GM12865 (cell line): ENCODE measurements around the gene ACSL3.
"Not testable (repeated sequence)": the region's sequence is repeated elsewhere in the genome, so short reads cannot be mapped to it uniquely, and the experiment has no call there.

Experiments used
- DNase-seq: peaks from one replicate; pipeline ENCODE4 v3.0.0; 2010; ENCODE audit warnings: low read depth
- H3K4me3 ChIP-seq: 2 replicates; pipeline ENCODE4 v1.5.1; 2011; ENCODE audit warnings: mild to moderate bottlenecking, low read depth, low read length, control low read depth
- TF ChIP-seq, protein P1 (sequence below): IDR thresholded peaks from 2 replicates; pipeline ENCODE4 v1.5.1; 2011; ENCODE audit warnings: low read length, control low read depth, low read depth, inconsistent platforms; ENCODE audit not compliant: insufficient read depth; ENCODE audit errors: missing control alignments

The ACSL3 gene

DNA sequence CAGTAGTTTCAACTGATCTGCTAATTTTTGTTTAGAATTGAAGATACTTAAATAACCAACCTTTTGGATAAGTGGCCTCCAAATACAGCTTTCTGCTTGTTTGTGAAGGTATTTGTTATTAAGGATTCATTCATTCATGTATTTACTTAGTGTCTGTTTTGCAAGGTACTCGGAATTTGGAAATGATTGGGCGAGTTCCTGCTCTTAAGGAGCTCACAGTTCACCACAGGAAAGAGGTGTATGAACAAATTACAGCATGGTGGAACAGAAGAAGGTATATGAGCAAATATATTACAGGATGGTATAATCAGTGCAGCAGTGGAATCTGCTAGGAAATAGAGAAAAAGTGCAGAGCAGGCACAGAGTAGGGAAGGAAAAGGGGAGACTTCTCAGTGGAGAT, 4.5 kb downstream of the ACSL3 start:
- no peak for DNase-seq
- TF ChIP-seq, protein P1, sequence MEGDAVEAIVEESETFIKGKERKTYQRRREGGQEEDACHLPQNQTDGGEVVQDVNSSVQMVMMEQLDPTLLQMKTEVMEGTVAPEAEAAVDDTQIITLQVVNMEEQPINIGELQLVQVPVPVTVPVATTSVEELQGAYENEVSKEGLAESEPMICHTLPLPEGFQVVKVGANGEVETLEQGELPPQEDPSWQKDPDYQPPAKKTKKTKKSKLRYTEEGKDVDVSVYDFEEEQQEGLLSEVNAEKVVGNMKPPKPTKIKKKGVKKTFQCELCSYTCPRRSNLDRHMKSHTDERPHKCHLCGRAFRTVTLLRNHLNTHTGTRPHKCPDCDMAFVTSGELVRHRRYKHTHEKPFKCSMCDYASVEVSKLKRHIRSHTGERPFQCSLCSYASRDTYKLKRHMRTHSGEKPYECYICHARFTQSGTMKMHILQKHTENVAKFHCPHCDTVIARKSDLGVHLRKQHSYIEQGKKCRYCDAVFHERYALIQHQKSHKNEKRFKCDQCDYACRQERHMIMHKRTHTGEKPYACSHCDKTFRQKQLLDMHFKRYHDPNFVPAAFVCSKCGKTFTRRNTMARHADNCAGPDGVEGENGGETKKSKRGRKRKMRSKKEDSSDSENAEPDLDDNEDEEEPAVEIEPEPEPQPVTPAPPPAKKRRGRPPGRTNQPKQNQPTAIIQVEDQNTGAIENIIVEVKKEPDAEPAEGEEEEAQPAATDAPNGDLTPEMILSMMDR, result no peak
- H3K4me3 ChIP-seq, result no peak overlapping the region

DNA sequence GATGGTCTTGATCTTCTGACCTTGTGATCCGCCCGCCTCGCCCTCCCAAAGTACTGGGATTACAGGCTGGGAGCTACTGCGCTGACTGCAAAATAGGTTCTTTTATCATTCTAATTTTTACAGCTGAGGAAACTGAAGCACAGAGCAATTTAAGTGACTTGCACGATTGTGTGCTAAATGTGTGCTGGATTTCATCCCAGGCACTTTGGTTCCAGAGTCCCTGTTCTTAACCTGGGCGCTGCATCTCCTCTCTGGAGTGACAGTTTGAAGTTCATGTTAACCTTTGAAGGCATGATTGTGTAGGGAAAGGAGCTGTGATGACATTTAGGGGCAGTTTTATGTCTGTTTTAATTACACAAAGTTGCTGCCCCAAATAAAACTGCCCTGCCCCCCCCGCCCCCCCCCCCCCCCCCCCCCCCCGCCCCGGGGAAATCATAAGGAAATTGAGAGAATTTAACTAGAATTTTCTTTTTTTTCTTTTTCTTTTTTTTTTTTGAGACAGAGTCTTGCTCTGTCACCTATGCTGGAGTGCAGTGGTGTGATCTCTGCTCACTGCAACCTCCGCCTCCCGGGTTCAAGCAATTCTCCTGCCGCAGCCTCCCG, 5.6 kb downstream of the ACSL3 start:
- DNase-seq, result no peak
- no peak overlapping the region for H3K4me3 ChIP-seq
- TF ChIP-seq, protein P1, result no peak

DNA sequence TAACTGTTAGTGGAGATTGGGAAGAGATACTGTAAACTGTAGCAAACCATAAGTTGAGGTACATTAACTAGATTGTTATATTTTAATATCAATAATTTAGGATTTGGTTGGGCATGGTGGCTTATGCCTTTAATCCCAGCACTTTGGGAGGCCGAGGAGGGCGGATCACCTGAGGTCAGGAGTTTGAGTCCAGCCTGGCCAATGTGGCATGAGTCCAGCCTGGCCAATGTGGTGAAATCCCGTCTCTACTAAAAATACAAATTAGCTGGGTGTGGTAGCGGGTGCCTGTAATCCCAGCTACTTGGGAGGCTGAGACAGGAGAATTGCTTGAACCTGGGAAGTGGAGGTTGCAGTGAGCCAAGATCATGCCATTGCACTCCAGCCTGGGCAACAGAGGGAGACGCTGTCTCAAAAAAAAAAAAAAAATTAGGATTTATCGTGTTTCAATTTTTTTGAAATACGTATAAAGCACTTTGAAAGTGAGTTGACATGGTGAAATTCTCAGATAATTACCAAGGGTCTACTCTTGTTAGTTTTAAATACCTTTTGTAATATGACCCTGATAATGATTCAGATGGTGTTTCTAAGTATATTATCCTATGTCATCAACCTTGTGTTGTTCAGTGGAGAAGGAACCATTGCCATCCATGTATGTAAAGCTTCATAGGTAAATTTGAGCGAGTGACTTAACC, 7.9 kb downstream of the ACSL3 start:
- not testable (repeated sequence) for H3K4me3 ChIP-seq, DNase-seq

DNA sequence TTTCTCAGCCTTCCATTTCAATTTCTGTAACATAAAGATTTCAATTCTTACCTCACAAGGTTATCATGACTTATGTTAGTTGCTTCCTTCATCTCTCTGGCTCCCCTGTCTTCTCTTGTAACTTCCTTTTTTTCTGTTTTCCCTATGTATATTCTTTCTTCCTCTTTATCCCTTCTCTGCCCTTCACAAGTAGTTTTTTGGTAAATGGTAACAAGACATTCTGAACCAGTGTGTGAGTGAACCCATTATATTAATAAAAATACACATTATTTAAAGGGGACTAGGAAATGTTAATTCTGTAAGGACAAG, 8.4 kb downstream of the ACSL3 start:
- TF ChIP-seq, protein P1, result no peak
- DNase-seq, result no peak
- no peak overlapping the region for H3K4me3 ChIP-seq

DNA sequence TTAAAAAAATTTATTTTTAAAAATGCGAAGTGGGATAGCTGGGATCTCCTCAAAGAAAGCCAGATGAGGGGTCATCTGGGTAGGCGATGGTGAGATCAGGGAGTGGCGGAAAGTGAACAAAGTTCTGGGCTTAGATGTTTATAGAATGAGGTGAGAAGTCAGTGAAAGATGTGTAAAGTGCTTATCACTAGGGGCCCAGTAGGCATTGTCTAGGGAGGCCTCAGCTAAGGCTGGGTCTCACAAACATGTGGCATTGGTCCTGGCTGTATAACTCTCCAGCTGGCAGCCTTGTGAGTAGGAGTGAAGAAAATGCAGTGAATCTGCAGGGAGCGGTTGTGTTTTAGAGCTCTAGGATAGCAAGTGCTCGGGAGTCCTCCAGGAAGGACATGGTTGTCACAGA, 10.5 kb downstream of the ACSL3 start:
- DNase-seq, result no peak
- TF ChIP-seq, protein P1, result no peak
- no peak overlapping the region for H3K4me3 ChIP-seq

DNA sequence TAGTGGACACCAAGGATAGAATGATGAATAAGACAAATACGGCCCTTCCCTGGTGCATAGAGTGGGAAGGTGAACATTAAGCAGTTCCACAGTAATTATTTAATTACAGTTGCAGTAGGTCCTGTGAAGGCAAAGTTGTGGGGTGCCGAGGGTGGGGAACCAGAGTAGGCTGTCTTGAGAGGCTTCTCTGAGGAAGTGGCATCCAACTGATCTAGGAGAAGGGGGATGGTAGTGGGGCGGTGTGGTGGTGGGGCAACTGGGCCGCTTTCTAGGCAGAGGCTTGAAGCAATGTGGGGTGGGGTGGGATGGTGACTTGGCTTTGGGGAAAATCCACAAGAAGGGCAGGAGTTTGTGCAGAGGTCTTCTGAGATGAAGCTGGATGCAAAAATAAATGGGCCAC, 11.7 kb downstream of the ACSL3 start:
- DNase-seq, result no peak
- H3K4me3 ChIP-seq, result no peak overlapping the region
- TF ChIP-seq, protein P1, result no peak

DNA sequence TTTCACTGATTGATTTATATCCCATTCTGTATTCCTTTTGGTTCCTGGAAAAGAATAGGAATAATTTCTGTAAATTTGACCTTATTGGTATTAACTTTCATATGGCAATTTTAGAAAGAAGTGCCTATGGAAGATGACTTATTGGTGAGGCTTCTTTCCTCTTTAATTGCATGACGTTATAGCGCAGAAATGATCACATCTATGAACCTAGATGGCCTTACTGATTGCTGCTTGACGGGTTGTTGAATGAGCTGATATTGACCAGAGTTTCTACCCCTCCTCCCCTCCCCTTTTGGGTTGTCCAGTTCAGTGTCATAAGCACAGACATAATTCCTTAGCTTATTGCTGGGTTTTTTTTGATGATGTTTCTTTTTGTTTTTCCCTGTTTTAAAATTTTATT, 14.6 kb downstream of the ACSL3 start:
- H3K4me3 ChIP-seq, result no peak overlapping the region
- DNase-seq, result no peak
- TF ChIP-seq, protein P1, result no peak
